ENCODE data around the gene MLNR. TPM values are rescaled to one million over a fixed set of nuclear protein-coding genes. Genes with fewer than 3 reads are reported as not detected.

Gene MLNR, protein sequence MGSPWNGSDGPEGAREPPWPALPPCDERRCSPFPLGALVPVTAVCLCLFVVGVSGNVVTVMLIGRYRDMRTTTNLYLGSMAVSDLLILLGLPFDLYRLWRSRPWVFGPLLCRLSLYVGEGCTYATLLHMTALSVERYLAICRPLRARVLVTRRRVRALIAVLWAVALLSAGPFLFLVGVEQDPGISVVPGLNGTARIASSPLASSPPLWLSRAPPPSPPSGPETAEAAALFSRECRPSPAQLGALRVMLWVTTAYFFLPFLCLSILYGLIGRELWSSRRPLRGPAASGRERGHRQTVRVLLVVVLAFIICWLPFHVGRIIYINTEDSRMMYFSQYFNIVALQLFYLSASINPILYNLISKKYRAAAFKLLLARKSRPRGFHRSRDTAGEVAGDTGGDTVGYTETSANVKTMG
- not detected in 2 replicates for total RNA-seq (2011; cell fraction: chromatin; rRNA removed; ENCODE audit: low replicate concordance)
- total RNA-seq (2011; cell fraction: nucleolus; rRNA removed) = not detected in 2 replicates
- total RNA-seq (2011; cell fraction: nucleoplasm; rRNA removed) = not detected in 2 replicates
- not detected in 2 replicates for total RNA-seq (2014; rRNA removed)
- not detected in 2 replicates for total RNA-seq (2014; rRNA removed; fragmentation: Illumina TruSeq; extraction: Trizol)
- not detected in 2 replicates for total RNA-seq (2015; rRNA removed; fragmentation: Illumina TruSeq; extraction: Trizol)
- not detected in 2 replicates for total RNA-seq (2021)
- not detected in 2 replicates for polyA plus RNA-seq (2011; rRNA removed)
- not detected in 2 replicates for polyA plus RNA-seq (2011; cell fraction: cytosol; rRNA removed)
- polyA plus RNA-seq (2011; cell fraction: nucleus; rRNA removed) = not detected in 2 replicates
- polyA plus RNA-seq (2012) = not detected in 2 replicates
- not detected in 2 replicates for polyA plus RNA-seq (2014; fragmentation: Illumina TruSeq; extraction: Trizol)
- polyA plus RNA-seq (2014; fragmentation: Nextera tagmentation; extraction: Ambion mirVana) = not detected
- not detected in 2 replicates for polyA plus RNA-seq (2014; rRNA removed)
- polyA minus RNA-seq (2011; rRNA and poly(A)+ RNA removed) = not detected in 2 replicates
- not detected in 2 replicates for polyA minus RNA-seq (2011; cell fraction: cytosol; rRNA and poly(A)+ RNA removed)
- polyA minus RNA-seq (2011; cell fraction: nucleus; rRNA and poly(A)+ RNA removed) = 0.27 and 0.33 TPM in 2 replicates
- Bru-seq, nascent RNA = percentile 28 among the genes with signal in this experiment
- BruChase-seq, experiment 1, labeled RNA remaining after a 2-hour chase = percentile 26 among the genes with signal in this experiment
- percentile 33 among the genes with signal in this experiment for BruChase-seq, experiment 2, labeled RNA remaining after a 6-hour chase
- long read RNA-seq, experiment 1 = 0 reads
- long read RNA-seq, experiment 2 = 0 reads
- long read RNA-seq, experiment 3 = 0 reads

- peak; percentile 23 to 42 (median 37) for DNase-seq (ENCODE audit: extremely low read depth in 1 of 4, low spot score in 3 of 4)
- intact Hi-C loops (cut with micrococcal nuclease) (no loop called here), in situ Hi-C loops (cut with MboI) (no loop called here)
- WGBS (ENCODE audit: insufficient coverage, low coverage, missing lambda C conversion rate) = 85% methylated on average over 20 of the region's 111 CpGs
- CTCF ChIA-PET (ENCODE audit: low intra/inter-chr PET ratio) = no interaction called here
- H3K4me2 ChIP-seq (ENCODE audit: insufficient read depth, low read length) = peak within 1 kb of the TSS; percentile 41; the same call in 1 of the 2 replicates
- H3K9ac ChIP-seq (ENCODE audit: insufficient read depth in 1 of 2, low read depth in 2 of 2, low read length in 2 of 2) = peak within 1 kb of the TSS in 1 of 2 experiments; percentile 45; a peak in 1 of 4 replicates
- H3K9me3 ChIP-seq (replicated peaks; ENCODE audit: control insufficient read depth, insufficient read depth, low read depth, low read length) = no peaks in the 10 kb centered on the region
- peak within 1 kb of the TSS; percentile 55 for H2AFZ ChIP-seq (ENCODE audit: low read depth, low read length)
- H3K36me3 ChIP-seq (ENCODE audit: control insufficient read depth, insufficient read depth, low read length) = no peaks in the 10 kb centered on the region
- H3K27ac ChIP-seq (ENCODE audit: extremely low read depth, low read depth, low read length) = no peak within 1 kb of the TSS
- peak; percentile 84 for ATAC-seq
- no peak for FAIRE-seq
- no peaks in the 10 kb centered on the region for H3K79me2 ChIP-seq (ENCODE audit: control insufficient read depth, insufficient read depth, low read length)
- peak within 1 kb of the TSS; percentile 24; the same call in 1 of the 2 replicates for H3K4me3 ChIP-seq
- no peaks in the 10 kb centered on the region for H3K9me1 ChIP-seq (ENCODE audit: control insufficient read depth, insufficient read depth, low read length)
- POLR2A ChIA-PET = no interaction called here
- no peaks in the 10 kb centered on the region for H4K20me1 ChIP-seq (replicated peaks; ENCODE audit: control insufficient read depth, insufficient read depth, low read length)
- peaks cover 0 to 7% of the 10 kb centered on the region in 2 experiments; a peak in 2 of 5 replicates for H3K27me3 ChIP-seq (ENCODE audit: control insufficient read depth in 2 of 2, insufficient read depth in 2 of 2, low read length in 2 of 2)
- BruUV-seq (replicated peaks) = no TSS peak
- peaks cover 0 to 12% of the 10 kb centered on the region in 2 experiments; a peak in 3 of 5 replicates for H3K4me1 ChIP-seq (replicated peaks in 1 of 2; ENCODE audit: control insufficient read depth in 2 of 2, insufficient read depth in 2 of 2, low read length in 2 of 2)
- TF ChIP-seq CTCF (IDR thresholded peaks at IDR 0.05 in 2 of 3, conservative IDR thresholded peaks at IDR 0.05 in 1 of 3; ENCODE audit: insufficient read depth in 2 of 3, low read depth in 1 of 3, low read length in 3 of 3) (peak in 1 of 3 experiments; percentile 54; a peak in 2 of 6 replicates), CBX2 (IDR thresholded peaks at IDR 0.05; ENCODE audit: insufficient read depth, low read length, poor library complexity, severe bottlenecking) (no peak), CTBP1 (IDR thresholded peaks at IDR 0.05; ENCODE audit: borderline replicate concordance) (0 out of 2 replicates have a peak, but pooled peaks have one; percentile 36), ZBTB33 (CRISPR knock-in tag; IDR thresholded peaks at IDR 0.05) (peak; percentile 98), ZFX (CRISPR knock-in tag; IDR thresholded peaks at IDR 0.05) (peak; percentile 42; the same call in 1 of the 2 replicates), ZNF277 (CRISPR knock-in tag; IDR thresholded peaks at IDR 0.05; ENCODE audit: borderline replicate concordance) (no peak), NRF1 (conservative IDR thresholded peaks at IDR 0.05 in 1 of 2, IDR thresholded peaks at IDR 0.05 in 1 of 2) (peak in 1 of 2 experiments; percentile 25; a peak in 2 of 4 replicates), ERF (CRISPR knock-in tag; IDR thresholded peaks at IDR 0.05) (no peak), L3MBTL2 (IDR thresholded peaks at IDR 0.05) (peak; percentile 66)
These were observed at the start of gene MLNR for GRCh38 chr13:49220036-49220855. MLNR (plus strand) TSS chr13:49220338; CDS start chr13:49220338, 0 bp downstream.
